HG02938 (cell line): ENCODE results near the gene ERICH4.
"Not testable (repeated sequence)": the region's sequence is repeated elsewhere in the genome, so short reads cannot be mapped to it uniquely, and the experiment has no call there.

Experiments
- ATAC-seq: cut with Tn5 transposase; IDR thresholded peaks from one replicate; pipeline ENCODE4 v1.9.1; 2021; ENCODE audit warnings: mild to moderate bottlenecking, moderate library complexity; ENCODE audit not compliant: unreplicated experiment

ERICH4 gene

GRCh38 chr19:41433171-41433570 lies 9.8 kb upstream of the ERICH4 start:
- ATAC-seq: no peak

- ATAC-seq: no peak
Observed at GRCh38 chr19:41434450-41434849, 8.5 kb upstream of the ERICH4 start.

- not testable (repeated sequence) for ATAC-seq
Observed at GRCh38 chr19:41435376-41435775, 7.6 kb upstream of the ERICH4 start.

GRCh38 chr19:41435936-41436673 lies 6.9 kb upstream of the ERICH4 start:
- no peak for ATAC-seq

GRCh38 chr19:41436674-41436951 lies 6.3 kb upstream of the ERICH4 start:
- no peak for ATAC-seq

- no peak for ATAC-seq
Observed at GRCh38 chr19:41437944-41438574, 4.9 kb upstream of the ERICH4 start.

- peak; percentile 89 for ATAC-seq
Observed at GRCh38 chr19:41439441-41440222, 3.3 kb upstream of the ERICH4 start, which contains the start of gene DMAC2. DMAC2 (minus strand) TSS chr19:41439912; CDS start chr19:41439899, 13 bp downstream.

- no peak for ATAC-seq
Observed at GRCh38 chr19:41441321-41441945, 1.5 kb upstream of the ERICH4 start.

GRCh38 chr19:41443813-41444455 lies 978 bp downstream of the ERICH4 start:
- ATAC-seq: no peak

GRCh38 chr19:41445575-41445974 lies 2.6 kb downstream of the ERICH4 start:
- no peak for ATAC-seq

- no peak for ATAC-seq
Observed at GRCh38 chr19:41447732-41448332, 4.9 kb downstream of the ERICH4 start.

GRCh38 chr19:41449079-41449864 lies 6.3 kb downstream of the ERICH4 start:
- no peak for ATAC-seq

- no peak for ATAC-seq
Observed at GRCh38 chr19:41449865-41450178, 6.9 kb downstream of the ERICH4 start.

- ATAC-seq: no peak
Observed at GRCh38 chr19:41452584-41453275, 9.8 kb downstream of the ERICH4 start.

- no peak for ATAC-seq
Observed at GRCh38 chr19:41455936-41456335, 13.0 kb downstream of the ERICH4 start.

- no peak for ATAC-seq
Observed at GRCh38 chr19:41456342-41456918, 13.5 kb downstream of the ERICH4 start.

GRCh38 chr19:41457241-41457640 lies 14.3 kb downstream of the ERICH4 start:
- ATAC-seq: peak; percentile 92

GRCh38 chr19:41462497-41462896 lies 19.5 kb downstream of the ERICH4 start:
- no peak for ATAC-seq
